GM19463 (cell line): ENCODE data around the gene HAUS7.

Source experiments
- ATAC-seq: cut with Tn5 transposase; IDR thresholded peaks from one replicate; pipeline ENCODE4 v1.9.1; 2021; ENCODE audit warnings: mild to moderate bottlenecking, moderate library complexity; ENCODE audit not compliant: unreplicated experiment

Gene HAUS7

GRCh38 chrX:153477901-153478300, 7.5 kb upstream of the HAUS7 start:
- ATAC-seq: no peak

DNA sequence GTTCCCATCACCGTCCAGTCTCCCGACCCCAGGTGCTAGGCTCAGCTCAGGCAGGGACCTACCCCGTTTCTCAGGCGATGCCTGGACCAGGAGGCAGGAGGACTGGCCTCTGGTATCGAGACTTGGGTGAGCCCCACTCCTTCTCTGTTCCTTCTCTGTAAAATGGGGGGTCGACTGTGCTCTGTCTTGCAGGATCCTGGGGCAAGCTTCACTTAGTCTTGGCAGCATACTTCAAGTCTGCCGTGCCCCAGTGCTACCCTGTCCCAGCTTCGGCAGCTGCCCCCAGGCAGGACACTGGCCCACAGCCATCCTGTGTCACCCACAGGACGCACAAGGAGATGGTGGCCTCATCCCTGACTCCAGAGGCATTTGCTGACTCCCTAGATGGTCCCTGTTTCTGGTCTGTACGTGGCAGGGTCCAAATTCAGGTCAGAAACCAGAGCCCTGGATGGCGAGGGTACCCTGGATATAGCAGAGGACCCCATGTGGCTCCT, 7.0 kb upstream of the HAUS7 start:
- ATAC-seq: no peak

DNA sequence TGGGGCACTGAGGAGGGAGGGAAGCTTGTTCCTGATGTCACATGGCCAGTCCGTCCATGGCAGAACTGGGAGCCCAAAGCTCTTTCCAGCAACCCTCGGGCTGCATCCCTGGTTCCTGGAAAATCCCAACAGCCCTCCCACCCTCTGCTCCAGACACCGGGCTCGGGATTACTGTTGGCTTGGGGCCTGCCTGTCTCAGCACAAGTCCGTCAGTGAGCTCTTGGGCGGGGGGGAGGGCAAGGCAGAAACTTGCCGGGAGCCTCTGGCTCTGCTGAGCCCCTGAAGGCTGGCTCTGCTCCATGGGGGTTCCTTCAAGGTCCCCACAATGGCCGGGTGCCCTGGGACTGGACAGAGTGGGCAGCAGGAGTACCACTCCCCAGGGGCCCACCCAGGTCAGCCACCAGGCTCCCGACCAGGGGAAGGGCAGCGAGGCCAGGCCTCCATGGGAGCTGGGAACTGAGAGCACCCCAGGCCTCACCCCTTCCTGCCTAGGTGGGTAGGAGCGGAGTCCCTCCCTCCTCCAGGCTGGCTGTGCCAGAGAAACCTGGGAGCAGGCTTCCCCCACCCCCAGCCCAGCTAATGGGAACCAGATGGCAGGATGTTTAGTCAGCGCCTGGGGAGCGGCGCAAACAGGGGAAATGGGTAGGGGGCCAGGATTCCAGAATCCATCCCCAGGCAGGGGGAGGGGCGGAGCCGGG, 6.4 kb upstream of the HAUS7 start:
- no peak for ATAC-seq

DNA sequence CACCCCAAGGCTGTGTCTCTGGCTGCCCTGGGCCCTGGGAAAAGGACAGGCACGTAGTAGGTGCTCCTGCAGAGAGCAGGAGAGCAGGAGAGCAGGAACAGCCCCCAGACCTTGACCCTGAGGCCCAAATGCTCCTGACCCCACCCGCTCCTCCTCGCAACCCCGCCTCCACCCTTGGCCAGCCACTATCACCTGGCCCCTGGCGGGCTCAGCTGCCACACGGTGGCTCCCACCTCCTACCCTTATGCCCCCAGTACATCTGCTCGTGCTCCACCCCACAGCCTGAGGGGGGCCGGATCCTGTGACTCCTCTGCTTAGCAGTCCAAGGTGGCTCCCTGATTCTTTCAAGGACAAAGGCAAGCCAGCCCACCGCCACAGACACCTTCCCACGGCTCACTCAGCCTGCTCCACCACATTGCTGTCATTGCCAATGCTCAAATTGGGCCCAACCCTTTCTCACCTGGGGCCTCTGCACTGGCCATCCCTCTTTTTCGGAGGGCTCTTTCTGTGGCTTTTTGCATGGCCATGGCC, 5.4 kb upstream of the HAUS7 start:
- ATAC-seq: no peak

GRCh38 chrX:153475271-153475670, 4.9 kb upstream of the HAUS7 start:
- no peak for ATAC-seq

DNA sequence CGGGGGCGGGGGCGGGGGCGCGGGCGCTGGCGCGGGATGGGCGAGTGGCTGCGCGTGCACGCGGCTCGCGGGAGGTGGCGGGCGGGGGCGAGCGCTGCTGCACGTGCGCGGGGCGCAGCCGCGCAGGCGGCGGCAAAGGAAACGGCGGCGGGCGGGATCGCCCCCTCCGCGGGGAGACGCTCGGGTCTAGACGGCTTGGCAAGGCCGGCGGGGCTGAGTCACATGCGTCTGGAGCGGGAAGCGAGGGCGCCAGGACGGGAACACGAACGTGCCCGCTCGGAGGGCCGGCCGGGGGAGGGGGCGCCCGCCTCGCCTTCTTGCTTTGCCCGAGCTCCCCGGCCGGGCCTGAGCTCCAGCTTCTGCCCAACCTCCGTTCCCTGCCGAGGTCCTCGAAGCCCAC, 4.3 kb upstream of the HAUS7 start:
- ATAC-seq: no peak

- ATAC-seq: no peak
These were observed 3.9 kb upstream of the HAUS7 start for GRCh38 chrX:153474266-153474665.

GRCh38 chrX:153473126-153473525, 2.8 kb upstream of the HAUS7 start:
- no peak for ATAC-seq

DNA sequence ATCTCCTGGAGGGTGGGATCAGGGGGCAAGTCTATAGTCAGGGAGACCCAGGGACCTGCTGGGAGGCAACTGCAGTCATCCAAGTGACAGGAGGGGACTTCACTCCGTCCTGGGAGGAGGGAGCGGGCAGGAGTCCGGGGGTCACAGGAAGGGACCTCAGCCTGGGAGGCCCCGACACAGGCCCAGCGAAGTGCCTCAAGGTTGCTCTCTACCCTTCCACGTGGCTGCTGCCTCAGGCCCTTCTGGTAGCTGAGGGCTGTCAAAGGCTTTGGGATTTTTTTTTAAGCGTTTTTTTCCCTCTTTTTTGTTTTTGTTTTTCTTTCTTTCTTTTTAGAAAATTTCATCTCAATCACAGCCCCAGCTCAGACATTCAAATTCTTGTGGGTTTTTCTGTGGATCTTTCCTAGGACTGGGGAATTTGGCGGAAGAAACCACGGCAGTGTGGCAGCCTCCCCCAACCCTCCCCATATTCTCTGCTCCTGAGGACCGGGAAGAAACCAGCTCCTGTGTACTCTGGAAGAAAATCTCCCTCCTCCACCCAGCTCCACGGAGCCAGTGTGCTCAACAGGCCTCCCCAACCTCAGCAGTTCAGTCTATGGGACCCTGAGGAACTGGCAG, 1.4 kb upstream of the HAUS7 start:
- no peak for ATAC-seq

DNA sequence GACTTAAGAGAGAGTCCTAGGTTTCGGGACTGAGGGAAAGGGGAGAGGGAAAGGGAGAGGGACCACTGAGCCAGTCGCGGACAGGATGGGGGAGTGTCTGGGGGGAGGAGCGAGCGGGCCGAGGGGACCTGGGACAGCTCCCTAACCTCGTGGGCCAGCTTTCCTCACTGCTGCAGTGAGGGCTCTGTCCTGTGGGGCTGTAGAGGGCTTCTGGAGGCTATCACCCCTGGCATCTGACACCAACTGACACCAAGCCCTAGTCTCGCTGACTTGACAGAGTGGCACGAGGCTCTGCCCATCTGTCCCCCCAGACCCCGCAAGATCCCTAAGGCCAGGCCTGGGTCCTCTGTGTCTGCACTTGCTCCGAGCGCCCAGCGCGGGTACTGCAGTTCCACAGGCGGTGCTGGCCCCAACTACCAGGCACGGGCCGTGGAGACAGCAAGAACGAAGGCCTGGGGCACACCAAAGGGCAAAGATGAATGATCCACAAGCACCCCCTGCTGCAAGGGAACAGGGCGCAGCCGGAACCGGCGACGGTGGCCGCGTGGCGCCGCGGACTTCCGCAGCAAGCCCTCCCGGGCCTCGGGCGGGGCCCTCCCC, 465 bp downstream of the HAUS7 start:
- peak; percentile 35 for ATAC-seq

- no peak for ATAC-seq
These were observed 2.3 kb downstream of the HAUS7 start for GRCh38 chrX:153468008-153468580.

DNA sequence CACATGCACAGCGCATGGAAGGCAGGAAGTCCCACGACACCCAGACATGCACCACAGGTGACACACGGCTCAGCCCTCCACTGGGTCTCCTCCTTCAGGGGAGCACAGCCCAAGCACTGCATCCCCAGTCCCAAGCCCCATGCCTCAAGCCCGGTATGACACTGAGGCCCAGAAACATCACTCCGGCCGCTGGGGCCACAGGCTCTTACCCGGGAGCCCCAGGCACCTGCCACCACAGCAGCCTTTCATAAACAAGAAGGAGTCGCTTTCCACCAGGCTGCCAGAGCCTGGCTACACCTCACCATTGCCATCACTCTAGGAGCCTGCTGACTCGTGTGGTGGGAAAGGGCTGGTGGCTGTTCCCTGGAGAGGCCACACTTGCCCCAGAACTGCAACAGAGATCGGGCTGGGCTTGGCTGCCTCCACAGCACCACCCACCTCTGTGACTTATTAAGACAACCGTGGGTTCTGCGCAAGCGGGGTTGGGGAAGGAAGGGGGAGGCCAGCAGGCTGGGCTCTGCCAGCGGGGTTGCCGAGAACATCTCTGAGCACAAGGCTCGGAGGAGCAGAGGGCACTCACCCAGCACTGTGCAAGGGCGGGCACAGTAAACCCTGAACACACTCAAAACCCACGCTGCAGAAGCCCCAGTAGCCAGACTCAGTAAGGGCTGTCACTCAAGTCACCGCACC, 4.5 kb downstream of the HAUS7 start:
- no peak for ATAC-seq

- no peak for ATAC-seq
These were observed 6.3 kb downstream of the HAUS7 start for GRCh38 chrX:153464116-153464515.

DNA sequence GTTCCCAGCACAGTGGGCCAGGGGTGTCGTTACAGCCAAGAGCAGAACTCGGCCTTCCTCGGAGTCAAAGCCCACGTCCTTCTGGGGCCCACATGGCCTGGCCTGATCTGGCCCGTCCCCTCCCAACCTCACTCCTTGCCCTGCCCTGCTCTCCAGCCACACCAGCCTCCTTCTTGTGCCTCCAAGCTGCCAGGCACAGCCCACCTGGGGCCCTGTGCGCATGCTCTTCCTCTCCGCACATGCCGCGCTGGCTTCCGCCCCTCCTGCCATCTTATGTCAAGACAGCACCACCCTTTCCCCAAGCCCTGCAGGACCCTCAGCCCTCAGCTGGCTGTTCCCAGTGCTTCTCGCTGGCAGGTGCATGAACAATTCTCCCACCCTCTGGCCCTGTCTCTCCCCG, 6.8 kb downstream of the HAUS7 start:
- ATAC-seq: no peak

- no peak for ATAC-seq
These were observed 7.3 kb downstream of the HAUS7 start for GRCh38 chrX:153463031-153463430.

DNA sequence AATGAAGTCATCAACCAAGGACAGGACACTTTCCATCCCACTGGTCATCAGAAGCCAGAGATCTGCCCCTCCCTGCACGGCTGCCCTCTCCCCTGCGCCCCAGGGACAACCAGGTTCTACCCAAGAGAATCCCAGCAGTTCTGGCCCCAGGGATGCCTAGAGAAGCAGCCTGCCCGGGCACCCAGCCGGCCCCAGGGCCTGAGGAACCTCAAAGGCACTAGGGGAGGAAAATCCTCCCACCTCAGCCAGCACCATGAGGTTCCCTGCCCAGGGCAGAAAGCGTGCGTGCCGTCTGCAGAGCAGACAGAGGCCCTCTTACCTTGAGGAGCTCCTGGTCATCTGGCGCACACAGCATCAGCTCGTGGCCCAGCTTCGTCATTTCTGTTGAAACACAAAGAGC, 8.1 kb downstream of the HAUS7 start:
- ATAC-seq: no peak

- ATAC-seq: peak; percentile 74
These were observed 9.6 kb downstream of the HAUS7 start for GRCh38 chrX:153460826-153461225.

DNA sequence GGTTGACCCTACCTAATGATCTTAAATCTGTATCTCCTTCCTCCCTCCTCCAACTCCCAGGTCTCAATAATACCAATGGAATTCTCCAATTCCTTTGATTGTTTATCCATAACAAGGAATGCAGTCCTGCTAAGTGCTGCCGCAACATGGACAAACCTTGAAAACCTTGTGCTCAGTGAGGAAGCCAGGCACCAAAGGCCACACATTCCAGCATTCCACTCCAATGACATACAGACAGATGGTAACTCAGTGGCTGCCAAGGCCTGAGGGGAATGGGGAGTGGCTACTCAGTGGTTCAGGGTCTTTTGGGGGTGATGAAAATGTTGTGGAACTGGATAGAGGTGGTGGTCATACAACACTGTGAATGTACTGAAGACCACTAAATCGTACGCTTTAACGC, 10.4 kb downstream of the HAUS7 start:
- no peak for ATAC-seq

- no peak for ATAC-seq
These were observed 11.9 kb downstream of the HAUS7 start for GRCh38 chrX:153458476-153458875.

DNA sequence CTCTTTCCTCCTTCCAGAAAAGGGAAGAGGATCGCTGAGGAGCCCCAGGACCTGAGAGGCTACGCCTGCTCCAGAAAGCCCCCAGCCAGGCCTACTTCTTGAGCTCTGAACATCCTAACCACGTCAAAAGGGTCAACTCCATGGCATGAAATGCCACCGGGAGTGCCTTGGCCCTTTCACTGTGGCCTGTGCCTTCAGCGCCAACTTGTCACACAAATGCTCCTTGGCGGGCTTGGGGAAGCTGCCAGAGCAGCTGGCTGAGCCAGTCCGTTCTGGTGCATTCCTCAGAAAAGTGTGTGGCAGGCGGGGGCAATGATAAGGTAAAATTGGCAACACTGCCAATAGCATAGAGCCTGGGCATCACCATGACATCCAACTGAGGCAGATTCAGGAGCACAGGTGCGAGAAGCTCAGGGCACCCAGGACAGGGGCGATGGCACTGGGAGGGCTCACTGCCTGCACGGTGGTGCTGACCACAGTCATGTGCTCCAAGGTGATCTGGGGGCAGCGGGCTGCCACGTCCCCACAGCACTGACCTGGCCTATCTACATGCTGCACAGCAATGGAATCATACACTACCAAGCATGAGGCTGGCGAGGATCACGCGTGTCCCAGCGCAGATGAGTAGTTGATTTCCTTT, 12.4 kb downstream of the HAUS7 start:
- no peak for ATAC-seq
